Measurements from ENCODE around the gene MAP3K5.

MAP3K5 gene

GRCh38 chr6:136754820-136755219 lies 37.5 kb downstream of the MAP3K5 start:
- TF ChIP-seq, protein P1, sequence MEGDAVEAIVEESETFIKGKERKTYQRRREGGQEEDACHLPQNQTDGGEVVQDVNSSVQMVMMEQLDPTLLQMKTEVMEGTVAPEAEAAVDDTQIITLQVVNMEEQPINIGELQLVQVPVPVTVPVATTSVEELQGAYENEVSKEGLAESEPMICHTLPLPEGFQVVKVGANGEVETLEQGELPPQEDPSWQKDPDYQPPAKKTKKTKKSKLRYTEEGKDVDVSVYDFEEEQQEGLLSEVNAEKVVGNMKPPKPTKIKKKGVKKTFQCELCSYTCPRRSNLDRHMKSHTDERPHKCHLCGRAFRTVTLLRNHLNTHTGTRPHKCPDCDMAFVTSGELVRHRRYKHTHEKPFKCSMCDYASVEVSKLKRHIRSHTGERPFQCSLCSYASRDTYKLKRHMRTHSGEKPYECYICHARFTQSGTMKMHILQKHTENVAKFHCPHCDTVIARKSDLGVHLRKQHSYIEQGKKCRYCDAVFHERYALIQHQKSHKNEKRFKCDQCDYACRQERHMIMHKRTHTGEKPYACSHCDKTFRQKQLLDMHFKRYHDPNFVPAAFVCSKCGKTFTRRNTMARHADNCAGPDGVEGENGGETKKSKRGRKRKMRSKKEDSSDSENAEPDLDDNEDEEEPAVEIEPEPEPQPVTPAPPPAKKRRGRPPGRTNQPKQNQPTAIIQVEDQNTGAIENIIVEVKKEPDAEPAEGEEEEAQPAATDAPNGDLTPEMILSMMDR (IDR thresholded peaks at IDR 0.05; ENCODE audit: borderline replicate concordance, insufficient read depth, low read depth, low read length) = no peak
- H3K4me3 ChIP-seq (ENCODE audit: low read depth, low read length) = no peak overlapping the region

GRCh38 chr6:136753624-136754023 lies 38.7 kb downstream of the MAP3K5 start:
- TF ChIP-seq, protein P1 (IDR thresholded peaks at IDR 0.05; ENCODE audit: borderline replicate concordance, insufficient read depth, low read depth, low read length) = no peak
- H3K4me3 ChIP-seq (ENCODE audit: low read depth, low read length) = no peak overlapping the region

GRCh38 chr6:136752554-136752953 lies 39.7 kb downstream of the MAP3K5 start:
- no peak overlapping the region for H3K4me3 ChIP-seq (ENCODE audit: low read depth, low read length)
- TF ChIP-seq, protein P1 (IDR thresholded peaks at IDR 0.05; ENCODE audit: borderline replicate concordance, insufficient read depth, low read depth, low read length) = no peak

DNA sequence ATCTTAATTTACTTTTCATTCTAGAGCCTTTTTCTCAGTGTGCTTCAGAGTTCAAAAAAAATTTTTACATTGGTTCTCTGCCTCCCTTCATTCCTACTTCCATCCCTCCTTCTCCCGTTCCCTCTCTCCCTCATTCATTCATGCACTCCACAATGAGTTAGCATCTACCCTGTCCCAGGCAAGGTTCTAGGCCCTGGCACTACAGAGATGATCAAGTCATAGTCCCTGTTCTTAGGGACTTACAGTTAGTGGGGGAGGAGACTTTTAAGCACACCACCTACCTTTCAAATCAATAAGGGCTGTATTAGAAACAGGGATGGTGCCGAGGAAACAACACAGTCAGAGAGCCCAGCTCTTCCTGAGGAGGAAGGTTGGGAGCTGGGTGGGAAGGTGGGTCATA lies 40.3 kb downstream of the MAP3K5 start:
- no peak overlapping the region for H3K4me3 ChIP-seq (ENCODE audit: low read depth, low read length)

GRCh38 chr6:136751522-136751956 lies 40.7 kb downstream of the MAP3K5 start:
- TF ChIP-seq, protein P1 (IDR thresholded peaks at IDR 0.05; ENCODE audit: borderline replicate concordance, insufficient read depth, low read depth, low read length) = no peak
- H3K4me3 ChIP-seq (ENCODE audit: low read depth, low read length) = no peak overlapping the region

More for the DNA sequence above, 40.3 kb downstream of the MAP3K5 start:
- TF ChIP-seq, protein P1 (IDR thresholded peaks at IDR 0.05; ENCODE audit: borderline replicate concordance, insufficient read depth, low read depth, low read length) = no peak

DNA sequence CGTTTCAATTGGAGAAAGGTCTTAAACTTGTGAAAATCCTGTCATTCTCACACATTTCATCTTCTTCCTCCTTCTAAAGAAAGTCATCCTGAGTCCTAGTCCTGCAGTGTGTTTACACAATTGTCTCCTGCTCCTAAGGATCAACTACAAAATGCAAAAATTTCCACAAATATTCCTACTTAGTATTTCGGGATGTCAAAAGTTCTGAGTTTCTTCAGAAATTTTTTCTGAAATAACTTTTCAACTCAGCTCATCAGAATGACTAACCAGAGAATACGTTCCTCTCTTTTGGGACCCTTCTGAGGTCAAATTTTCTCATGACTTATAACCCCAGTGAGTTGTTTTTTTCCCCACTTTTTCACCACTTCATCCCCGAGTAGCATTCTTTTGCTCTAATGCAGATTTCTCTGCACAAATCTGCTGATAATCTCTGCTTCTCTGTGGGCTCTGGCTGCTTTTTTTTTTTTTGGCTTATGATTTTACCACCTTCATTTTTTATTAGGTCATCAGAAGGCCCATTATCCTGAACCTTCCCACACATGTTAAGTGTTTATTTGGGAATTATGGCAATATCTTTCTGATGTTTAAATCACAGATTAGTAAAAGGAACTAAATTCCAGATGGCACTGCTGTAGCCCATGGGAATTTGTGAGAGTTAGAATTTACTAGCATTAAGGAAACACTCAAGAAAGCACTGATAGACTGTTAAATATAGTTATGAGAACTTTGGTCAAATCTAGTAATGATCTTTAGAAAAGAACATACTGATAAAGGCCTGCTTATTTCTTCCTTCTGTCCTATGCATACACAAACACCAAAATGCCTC lies 41.4 kb downstream of the MAP3K5 start:
- TF ChIP-seq, protein P1 (IDR thresholded peaks at IDR 0.05; ENCODE audit: borderline replicate concordance, insufficient read depth, low read depth, low read length) = no peak
- H3K4me3 ChIP-seq (ENCODE audit: low read depth, low read length) = no peak overlapping the region

All from GM12875 (cell line).